Endometrial microvascular endothelial cells (primary cell): ENCODE data around the gene FKBP7. TPM values are rescaled to one million over a fixed set of nuclear protein-coding genes. Genes with fewer than 3 reads are reported as not detected.

Experiments
- in situ Hi-C: cut with HindIII; loops from 2 replicates; pipeline ENCODE4 v1.10.0; 2017; ENCODE audit warnings: low sequenced_read_pairs, low pct_unique_long_range_greater_than_20kb; ENCODE audit errors: inconsistent ontology term
- total RNA-seq: library from RNA; depleted of rRNA; stranded (reverse); fragments of >200 nt; gene quantifications from one replicate; pipeline ENCODE4 v1.2.3, GENCODE V29; 2015; ENCODE audit errors: inconsistent ontology term

Gene FKBP7
- total RNA-seq, 1 donor from 2014 or later = 41.6 TPM

DNA sequence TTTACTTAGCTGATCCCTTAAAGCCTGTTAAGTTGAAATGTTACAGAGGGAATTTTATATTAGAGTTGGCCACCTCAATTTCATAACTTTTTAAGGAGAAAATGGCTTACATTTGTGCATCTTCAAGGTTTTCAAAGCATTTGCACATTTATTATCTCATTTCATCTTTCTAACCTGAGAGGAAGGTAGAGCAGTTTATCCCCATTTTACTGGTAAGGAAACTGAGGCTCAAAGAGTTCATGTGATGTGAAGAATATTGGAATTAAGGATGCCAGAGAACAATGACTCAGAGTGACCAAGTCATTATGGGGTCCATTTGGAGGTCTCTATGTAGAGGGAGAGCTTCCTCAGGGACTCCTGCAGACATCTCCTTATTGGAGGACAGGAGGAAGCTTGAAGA lies 62.4 kb downstream of the FKBP7 start:
- in situ Hi-C loops = loop anchor here (25.0 kb wide), 1 partner anchor 279 kb away; no protein-coding TSS in a partner anchor

DNA sequence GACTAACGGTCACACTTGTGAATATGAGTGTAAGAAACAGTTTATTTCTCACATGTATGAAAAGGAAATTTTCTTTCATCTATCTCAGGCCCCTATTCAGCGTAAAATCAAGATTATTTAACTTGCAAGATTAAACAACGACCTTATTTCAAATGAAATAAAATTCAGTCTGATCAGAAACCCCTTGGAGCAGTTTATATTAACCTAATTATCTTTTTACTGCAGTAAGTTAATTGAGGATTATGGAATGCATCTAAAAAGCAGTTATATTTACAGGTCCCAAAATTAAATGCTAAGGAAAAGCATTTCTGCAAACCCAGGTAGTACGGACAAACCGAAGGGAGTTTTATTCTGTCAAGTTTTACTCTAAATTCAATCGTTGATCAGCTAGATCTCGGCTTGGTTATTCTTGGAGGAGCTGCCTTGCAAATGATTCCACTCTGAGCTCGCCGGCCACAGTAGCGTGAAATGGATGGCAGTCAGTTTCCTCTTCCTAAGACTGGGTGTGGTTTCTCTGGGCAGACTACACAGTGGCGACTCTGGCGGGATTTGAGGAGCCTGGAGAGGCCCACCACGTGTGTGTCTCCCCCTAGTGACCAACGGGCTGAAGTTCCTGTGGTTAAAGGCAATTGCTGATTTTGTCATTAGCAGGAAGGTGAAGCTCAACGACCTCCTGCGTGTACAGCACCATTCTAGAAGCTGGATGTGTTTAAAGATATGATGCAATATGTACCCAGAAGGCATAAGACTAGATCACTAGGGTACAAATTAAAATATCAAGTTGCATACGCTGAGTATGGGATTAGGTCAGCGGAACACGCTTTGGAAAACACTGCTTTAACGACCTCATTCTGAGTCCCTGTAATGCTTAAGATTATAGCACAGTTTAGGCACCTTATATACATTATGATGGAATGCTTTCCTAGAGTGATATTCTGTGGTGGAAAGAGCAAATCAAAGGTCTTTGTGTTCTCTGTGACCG lies 63.8 kb downstream of the FKBP7 start:
- in situ Hi-C loops = loop anchor here (25.0 kb wide), 1 partner anchor 277 kb away; no protein-coding TSS in a partner anchor

Other genes with a start within 250 kb of the FKBP7 start
- gene PRKRA, start 27.4 kb downstream of the FKBP7 start, total RNA-seq = 46.6 TPM
- gene PJVK, start 27.2 kb downstream of the FKBP7 start, total RNA-seq = 0.28 TPM
- gene PLEKHA3, start 1.9 kb upstream of the FKBP7 start, total RNA-seq = 4.3 TPM